Renal pelvis (tissue), 4 donors: ENCODE data around the gene PLEKHA7. TPM values are rescaled to one million over a fixed set of nuclear protein-coding genes. Genes with fewer than 3 reads are reported as not detected.
"Not testable (repeated sequence)": the region's sequence is repeated elsewhere in the genome, so short reads cannot be mapped to it uniquely, and the experiment has no call there.

Source experiments
- DNase-seq: peaks from one replicate; pipeline ENCODE4 v3.0.0-alpha.2; 2013
- polyA plus RNA-seq, 3 donors: library from polyadenylated mRNA; unstranded; fragments of 120-200 nt; gene quantifications; one replicate each; pipeline ENCODE4 v1.2.1, GENCODE V29; 2013; ENCODE audit not compliant: insufficient read length in 3 of 3

Gene PLEKHA7
- polyA plus RNA-seq, 3 donors = 38.9 to 60.9 (median 55.2) TPM

- no peak for DNase-seq
Measured at GRCh38 chr11:16977994-16978315, 36.3 kb downstream of the PLEKHA7 start.

DNA sequence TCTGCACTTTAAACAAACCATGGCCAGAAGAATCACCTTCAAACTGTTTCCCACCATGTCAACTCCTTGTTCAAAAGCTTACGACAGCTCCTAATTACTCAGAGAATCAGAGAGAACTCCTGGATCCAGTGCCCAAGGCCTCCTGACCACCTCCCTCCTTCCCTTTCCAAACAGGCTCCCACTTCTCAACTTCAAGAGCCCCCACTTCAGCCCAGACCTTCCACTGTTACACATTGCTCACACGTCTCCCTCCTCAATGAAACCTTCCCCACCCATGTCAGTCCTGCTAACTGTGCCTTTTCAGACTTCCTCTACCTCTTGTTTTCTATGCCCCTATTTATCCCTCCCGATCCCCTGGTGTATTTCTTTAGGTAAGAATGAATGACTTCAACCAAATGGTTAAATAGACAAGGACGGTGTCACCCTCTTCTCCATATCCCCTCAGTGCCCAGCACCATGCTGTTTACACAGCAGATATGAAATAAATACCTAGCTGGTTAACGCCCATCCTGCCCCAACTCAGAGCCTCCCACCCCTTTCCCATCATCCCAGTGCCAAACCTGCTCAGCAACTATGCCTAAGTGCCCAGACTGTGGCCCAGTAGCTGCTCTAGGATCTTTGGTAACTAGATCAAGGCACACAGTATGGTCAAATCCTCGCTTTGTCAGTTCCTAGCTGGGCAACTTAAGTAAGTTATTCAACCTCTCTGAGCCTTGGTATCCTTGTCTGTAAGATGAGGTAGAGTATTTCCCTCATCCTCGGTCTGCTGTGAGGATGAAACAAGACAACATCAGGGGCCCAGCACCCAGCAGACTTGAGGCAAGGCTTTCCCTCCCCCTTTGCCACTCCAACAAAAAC, 36.8 kb downstream of the PLEKHA7 start:
- DNase-seq = no peak

DNA sequence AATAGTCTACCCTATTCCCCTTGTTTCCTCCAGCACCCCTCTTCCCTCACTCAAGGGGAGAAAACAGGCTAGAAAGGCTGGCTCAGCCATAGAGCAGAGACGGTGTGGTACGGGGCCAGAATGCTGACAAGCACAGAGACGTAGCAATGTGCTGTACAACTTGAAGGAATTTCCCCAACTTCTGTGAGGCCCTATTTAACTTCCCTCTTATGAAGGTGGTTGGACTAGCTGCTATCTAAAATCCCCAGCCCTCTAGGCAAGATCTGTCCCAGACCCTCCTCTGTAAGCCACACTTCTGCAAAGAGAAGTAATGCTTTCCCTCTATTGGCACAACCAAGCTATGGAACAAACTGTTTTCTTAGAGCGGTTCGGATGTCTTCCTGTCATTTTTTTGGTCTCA, 37.8 kb downstream of the PLEKHA7 start:
- DNase-seq = no peak

GRCh38 chr11:16975906-16976305, 38.3 kb downstream of the PLEKHA7 start:
- no peak for DNase-seq

- DNase-seq = no peak
Measured at GRCh38 chr11:16973338-16973964, 40.8 kb downstream of the PLEKHA7 start.

DNA sequence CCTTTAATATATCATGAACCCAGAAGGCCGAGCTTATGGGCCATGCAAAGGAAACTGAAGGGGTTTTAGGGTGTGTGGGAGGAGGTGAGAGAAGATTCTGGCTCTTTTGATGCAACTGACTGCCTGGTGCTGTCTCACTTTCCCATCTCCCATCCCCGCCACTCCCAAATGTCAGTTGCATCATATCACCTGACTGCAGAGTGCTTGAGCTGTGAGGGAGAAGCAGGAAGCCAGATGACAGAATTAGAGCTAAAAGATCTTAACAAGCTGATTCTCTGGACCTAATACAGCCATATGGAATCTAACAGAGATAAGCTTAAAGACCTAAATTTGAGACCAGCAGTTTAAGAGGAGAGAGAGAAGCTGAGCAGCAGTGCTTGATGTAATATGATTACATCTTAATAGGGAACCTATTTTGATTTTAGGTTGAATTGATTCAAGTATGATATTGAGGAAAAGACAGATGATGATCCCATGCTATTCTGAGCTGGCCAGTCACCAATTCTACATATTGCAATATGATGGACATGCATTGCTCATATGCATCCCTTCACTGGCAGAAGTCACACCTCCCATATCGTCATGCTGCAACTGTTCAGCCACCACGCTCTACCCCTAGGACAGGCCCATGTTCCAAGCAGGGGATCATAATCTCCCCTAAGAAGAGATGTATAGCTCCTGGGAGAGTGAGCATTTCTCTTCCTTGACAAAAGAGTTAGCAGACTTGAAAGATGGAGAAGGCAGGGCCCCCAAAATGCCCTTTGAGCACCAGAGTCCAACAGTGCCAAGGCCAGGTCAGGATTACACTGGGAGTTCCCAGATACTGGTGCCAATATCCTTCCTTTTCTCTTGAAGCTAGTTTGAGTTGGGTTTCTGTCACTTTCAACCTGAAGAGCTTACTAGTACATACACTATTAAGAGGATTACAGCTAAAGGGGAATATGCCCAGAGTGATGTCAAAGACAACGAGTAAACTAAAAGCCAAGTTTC, 44.9 kb downstream of the PLEKHA7 start:
- no peak for DNase-seq

DNA sequence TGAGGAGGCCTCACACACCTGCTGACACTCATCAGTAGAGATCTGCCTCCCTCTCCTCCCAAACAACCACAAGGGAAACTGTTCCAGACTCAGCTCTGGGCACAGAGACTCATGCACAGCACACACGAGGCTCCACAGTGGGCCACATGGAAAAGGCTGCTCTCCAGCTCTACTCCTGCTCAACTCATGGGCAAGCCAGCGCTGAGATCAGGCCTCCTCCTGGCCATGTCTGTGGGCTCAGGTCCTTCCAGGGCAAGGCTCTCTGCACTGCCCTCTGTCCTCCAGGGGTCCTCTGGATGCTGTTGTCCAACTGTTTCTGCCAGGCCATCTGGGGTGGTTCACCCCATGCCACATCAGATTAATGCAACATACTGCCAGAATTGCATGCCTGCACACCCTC, 46.0 kb downstream of the PLEKHA7 start:
- no peak for DNase-seq

- DNase-seq = no peak
Measured at GRCh38 chr11:16966930-16967671, 47.1 kb downstream of the PLEKHA7 start.

GRCh38 chr11:16964501-16964900, 49.7 kb downstream of the PLEKHA7 start:
- no peak for DNase-seq

- DNase-seq = no peak
Measured at GRCh38 chr11:16963316-16963876, 50.8 kb downstream of the PLEKHA7 start.

- DNase-seq = not testable (repeated sequence)
Measured at GRCh38 chr11:16962589-16962988, 51.6 kb downstream of the PLEKHA7 start.

- DNase-seq = no peak
Measured at GRCh38 chr11:16962146-16962545, 52.1 kb downstream of the PLEKHA7 start.

- no peak for DNase-seq
Measured at GRCh38 chr11:16960250-16960649, 54.0 kb downstream of the PLEKHA7 start.

DNA sequence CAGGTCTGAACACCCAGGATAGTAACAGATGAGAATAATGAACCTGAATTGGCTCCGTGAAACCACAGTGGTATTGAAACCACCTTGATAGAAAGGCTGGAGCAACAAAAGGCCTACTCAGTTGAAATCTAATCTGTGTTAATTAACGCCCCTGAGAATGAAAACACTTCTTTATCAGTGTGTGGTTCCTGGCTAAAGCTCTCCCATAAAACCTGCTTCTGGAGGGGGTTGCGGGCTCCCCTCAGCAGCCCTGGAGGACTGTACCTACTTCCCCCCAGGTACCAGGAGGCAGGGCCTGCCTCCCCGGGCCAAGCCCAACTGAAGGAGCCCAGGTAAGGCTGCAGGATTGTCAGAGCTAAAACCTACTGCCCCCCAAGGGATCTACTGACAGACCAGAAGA, 54.6 kb downstream of the PLEKHA7 start:
- DNase-seq = no peak

- DNase-seq = no peak
Measured at GRCh38 chr11:16958833-16959232, 55.4 kb downstream of the PLEKHA7 start.

- no peak for DNase-seq
Measured at GRCh38 chr11:16956538-16957153, 57.6 kb downstream of the PLEKHA7 start.

DNA sequence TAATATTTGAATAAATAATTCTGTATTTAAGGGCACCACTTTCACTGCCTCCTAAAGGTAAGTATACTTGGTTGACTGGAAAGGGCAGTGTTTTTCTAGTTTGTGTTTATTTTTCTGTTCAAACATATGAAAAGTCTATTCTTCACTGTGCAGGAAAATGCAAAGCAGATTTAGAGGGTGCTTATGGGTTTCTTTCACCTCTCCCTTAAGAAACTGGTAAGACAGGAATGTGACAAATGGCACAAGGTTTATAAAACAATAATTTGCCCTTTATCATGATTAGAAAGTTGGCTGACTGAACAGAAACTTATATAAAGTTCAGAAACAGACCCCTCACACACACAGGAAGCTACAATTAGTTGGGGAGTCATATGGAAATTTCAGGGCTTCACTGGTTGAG, 60.6 kb downstream of the PLEKHA7 start:
- no peak for DNase-seq

GRCh38 chr11:16946477-16947282, 67.5 kb downstream of the PLEKHA7 start:
- DNase-seq = peak; percentile 66

GRCh38 chr11:16945671-16946469, 68.3 kb downstream of the PLEKHA7 start:
- DNase-seq = peak; percentile 58
